ENCODE measurements around the gene MCF2L.

MCF2L gene

GRCh38 chr13:113041293-113041690 is 72.3 kb downstream of the MCF2L start:
- TF ChIP-seq, protein P1, sequence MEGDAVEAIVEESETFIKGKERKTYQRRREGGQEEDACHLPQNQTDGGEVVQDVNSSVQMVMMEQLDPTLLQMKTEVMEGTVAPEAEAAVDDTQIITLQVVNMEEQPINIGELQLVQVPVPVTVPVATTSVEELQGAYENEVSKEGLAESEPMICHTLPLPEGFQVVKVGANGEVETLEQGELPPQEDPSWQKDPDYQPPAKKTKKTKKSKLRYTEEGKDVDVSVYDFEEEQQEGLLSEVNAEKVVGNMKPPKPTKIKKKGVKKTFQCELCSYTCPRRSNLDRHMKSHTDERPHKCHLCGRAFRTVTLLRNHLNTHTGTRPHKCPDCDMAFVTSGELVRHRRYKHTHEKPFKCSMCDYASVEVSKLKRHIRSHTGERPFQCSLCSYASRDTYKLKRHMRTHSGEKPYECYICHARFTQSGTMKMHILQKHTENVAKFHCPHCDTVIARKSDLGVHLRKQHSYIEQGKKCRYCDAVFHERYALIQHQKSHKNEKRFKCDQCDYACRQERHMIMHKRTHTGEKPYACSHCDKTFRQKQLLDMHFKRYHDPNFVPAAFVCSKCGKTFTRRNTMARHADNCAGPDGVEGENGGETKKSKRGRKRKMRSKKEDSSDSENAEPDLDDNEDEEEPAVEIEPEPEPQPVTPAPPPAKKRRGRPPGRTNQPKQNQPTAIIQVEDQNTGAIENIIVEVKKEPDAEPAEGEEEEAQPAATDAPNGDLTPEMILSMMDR (IDR thresholded peaks at IDR 0.05; ENCODE audit: low read depth, low read length, missing control alignments) = no peak
- no peak overlapping the region for H3K4me3 ChIP-seq (ENCODE audit: low read depth, low read length)
- DNase-seq (ENCODE audit: low read depth) = no peak
- in situ Hi-C loops (cut with HindIII; ENCODE audit: low sequenced_read_pairs) = no loop called here

DNA sequence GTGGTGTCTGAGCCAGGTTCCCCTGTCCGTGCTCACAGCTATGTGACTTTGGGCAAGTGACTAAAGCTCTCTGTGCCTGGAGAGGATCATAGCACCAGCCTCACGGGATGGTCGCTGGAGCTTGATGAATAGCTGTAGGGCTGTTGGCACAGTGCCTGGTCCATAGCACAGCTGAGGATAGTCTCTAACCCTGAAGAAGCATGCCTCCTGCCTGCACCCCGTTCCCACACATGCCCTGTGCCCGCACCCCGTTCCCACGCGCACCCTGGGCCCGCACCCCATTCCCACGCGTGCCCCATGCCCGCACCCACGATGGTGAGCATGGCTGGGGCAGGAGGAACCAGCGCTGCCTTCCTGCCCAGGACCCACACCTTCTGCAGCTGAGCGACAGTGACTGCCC is 72.9 kb downstream of the MCF2L start:
- H3K4me3 ChIP-seq (ENCODE audit: low read depth, low read length) = no peak overlapping the region
- in situ Hi-C loops (cut with HindIII; ENCODE audit: low sequenced_read_pairs) = no loop called here
- DNase-seq (ENCODE audit: low read depth) = no peak
- TF ChIP-seq, protein P1 (IDR thresholded peaks at IDR 0.05; ENCODE audit: low read depth, low read length, missing control alignments) = no peak

GRCh38 chr13:113042456-113042855 is 73.4 kb downstream of the MCF2L start:
- TF ChIP-seq, protein P1 (IDR thresholded peaks at IDR 0.05; ENCODE audit: low read depth, low read length, missing control alignments) = no peak
- DNase-seq (ENCODE audit: low read depth) = no peak
- in situ Hi-C loops (cut with HindIII; ENCODE audit: low sequenced_read_pairs) = no loop called here
- H3K4me3 ChIP-seq (ENCODE audit: low read depth, low read length) = no peak overlapping the region

DNA sequence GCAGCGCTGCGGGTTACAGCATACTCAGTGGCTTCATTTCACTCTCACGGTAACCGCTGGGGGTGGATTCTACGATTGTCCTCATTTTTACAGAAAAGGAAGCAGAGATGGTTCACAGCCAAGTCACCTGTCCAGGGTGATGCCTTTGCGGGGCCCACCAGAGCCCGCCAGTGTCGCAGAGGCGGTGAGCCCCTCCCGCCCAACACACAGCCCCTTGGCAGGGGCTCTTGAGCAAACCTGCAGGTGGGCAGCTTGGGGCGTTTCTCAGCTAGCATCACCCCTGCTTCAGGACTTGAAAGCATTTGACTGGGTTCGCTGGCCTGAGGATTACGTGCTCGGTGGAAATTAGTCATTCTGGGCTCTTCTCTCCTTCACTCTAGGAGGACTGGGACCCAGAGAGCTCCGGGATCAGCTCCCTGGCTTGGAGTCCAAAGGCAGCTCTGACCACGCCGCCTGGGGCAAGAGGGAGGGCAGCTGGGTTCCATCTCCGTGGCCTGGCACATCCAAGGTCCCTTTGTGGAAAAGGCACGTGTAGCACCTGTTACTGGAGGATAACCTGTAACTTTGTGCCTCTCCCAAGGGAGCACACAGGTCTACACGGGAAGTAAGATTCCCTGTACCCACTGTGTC is 74.1 kb downstream of the MCF2L start:
- H3K4me3 ChIP-seq (ENCODE audit: low read depth, low read length) = no peak overlapping the region
- TF ChIP-seq, protein P1 (IDR thresholded peaks at IDR 0.05; ENCODE audit: low read depth, low read length, missing control alignments) = no peak
- no peak for DNase-seq (ENCODE audit: low read depth)
- in situ Hi-C loops (cut with HindIII; ENCODE audit: low sequenced_read_pairs) = no loop called here

DNA sequence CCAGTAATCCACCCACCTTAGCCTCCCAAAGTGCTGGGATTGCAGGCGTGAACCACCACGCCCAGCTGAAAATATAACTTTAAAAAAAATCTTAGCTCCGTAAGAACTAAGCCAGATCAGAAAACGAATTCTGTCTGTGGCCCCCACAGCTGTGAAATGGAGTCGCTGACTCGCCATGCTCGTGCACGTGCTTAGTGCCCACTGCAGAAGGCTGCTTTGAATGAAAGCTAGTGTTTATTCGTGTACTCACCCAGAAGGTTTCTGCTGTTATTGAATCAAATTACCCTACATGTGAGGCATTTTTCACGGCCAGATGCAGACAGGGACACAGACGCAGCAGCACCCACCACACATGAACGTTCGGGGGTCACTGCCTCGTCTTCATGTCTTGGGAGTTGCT is 74.9 kb downstream of the MCF2L start:
- H3K4me3 ChIP-seq (ENCODE audit: low read depth, low read length) = no peak overlapping the region
- in situ Hi-C loops (cut with HindIII; ENCODE audit: low sequenced_read_pairs) = no loop called here
- TF ChIP-seq, protein P1 (IDR thresholded peaks at IDR 0.05; ENCODE audit: low read depth, low read length, missing control alignments) = no peak
- DNase-seq (ENCODE audit: low read depth) = no peak

GRCh38 chr13:113044391-113045114 is 75.5 kb downstream of the MCF2L start:
- no peak overlapping the region for H3K4me3 ChIP-seq (ENCODE audit: low read depth, low read length)
- no peak for DNase-seq (ENCODE audit: low read depth)
- TF ChIP-seq, protein P1 (IDR thresholded peaks at IDR 0.05; ENCODE audit: low read depth, low read length, missing control alignments) = no peak
- in situ Hi-C loops (cut with HindIII; ENCODE audit: low sequenced_read_pairs) = no loop called here

All from astrocyte of the cerebellum (primary cell).